Globus pallidus (tissue), 1 donor: ENCODE results near the gene MRPL50.

ENCODE experiments used
- DNase-seq: peaks from one replicate; pipeline ENCODE4 v3.0.0-alpha.2; 2015; ENCODE audit warnings: low spot score

MRPL50 gene

DNA sequence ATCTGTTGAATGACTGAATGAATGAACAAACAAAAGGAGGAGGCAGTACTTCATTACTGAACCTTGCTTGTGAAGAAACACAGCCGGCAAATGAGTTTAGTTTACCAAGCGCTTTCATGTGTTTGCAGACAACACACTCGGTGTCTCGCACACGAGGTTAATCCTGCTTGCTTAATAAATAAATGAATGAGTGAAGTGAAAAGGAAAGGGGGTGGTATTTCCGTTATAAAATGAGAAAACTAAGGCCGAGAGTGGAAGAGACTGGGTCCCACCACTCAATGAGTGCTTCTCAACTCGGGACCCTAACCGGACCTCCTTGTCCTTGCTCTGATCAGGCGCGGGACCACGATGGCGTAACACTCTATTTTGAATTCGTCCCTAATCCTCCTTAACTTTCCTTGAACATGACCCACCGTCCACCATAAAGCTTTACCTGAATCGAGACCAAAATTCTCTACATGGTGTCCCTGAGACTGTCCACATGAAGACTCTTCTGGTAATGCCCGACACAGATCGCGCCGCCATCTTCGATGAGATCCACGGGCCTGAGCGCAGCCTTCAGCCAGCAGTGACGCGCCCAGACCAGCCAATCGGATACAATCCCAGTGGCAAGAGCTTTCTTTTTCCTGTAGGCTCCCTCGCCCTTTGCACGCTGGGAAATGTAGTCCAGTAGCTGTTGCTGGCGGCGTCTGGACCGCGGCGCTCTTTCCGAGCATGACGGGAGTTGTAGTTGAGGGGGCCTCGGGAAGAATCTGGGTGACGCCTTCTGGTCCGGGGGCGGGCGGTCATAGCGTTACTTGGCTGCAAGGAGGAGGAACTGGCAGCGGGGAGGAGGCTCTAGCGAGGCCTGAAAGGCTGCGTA, at the start of gene MRPL50, which contains the start of gene ZNF189:
Gene MRPL50 (minus strand): TSS at position 551 of the 862 bp plus-strand sequence. CDS start 26 bp downstream, at position 525.
Gene ZNF189 (plus strand): TSS at position 784 of the 862 bp plus-strand sequence. CDS start 306 bp downstream, outside the sequence.
- DNase-seq, result peak; percentile 100

DNA sequence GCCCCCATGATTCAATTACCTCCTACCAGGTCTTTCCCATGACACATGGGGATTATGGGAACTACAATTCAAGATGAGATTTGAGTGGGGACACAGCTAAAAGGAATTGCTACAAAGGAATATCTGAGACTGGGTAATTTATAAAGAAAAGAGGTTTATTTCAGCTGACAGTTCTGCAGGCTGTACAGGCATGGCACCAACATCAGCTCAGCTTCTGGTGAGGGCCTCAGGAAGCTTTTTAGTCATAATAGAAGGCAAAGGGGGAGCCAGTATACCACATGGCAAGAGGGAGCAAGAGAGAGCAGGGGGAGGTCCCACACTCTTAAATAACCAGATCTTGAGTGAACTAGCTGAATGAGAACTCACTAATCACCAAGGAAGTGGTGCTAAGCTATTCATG, 48.3 kb upstream of the MRPL50 start:
- DNase-seq, result no peak

DNA sequence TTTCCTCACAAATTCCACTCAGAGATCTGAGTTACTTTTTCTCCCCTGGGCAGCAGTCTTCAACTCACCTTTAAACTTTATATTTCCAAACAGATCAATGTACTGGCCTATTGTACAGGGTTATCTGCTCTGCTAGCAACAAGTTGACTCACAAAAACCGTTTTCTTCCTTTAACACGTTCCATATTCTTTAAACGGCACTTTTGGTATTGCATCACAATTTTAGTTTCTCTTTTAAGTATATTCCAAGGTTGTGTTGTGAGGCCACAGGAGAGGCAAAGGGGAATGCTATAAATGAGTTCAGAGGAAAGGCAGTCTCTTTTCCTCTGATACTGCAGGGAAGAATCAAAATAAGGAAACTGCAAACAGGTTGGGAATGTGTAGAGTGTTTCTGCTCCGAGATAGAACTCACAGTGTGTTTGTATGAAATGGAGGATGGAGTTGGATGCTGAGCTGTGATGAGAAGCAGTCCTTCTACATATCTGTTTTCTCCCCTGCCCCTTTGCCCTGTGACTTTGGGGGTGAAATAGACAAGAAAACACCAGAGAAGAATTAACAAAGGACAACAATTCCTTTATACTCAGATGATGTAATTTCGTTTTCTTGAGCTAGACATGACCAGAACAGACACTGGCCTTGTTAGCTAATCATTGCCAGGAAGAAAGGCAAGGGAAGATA, 47.1 kb upstream of the MRPL50 start:
- peak; percentile 68 for DNase-seq

DNA sequence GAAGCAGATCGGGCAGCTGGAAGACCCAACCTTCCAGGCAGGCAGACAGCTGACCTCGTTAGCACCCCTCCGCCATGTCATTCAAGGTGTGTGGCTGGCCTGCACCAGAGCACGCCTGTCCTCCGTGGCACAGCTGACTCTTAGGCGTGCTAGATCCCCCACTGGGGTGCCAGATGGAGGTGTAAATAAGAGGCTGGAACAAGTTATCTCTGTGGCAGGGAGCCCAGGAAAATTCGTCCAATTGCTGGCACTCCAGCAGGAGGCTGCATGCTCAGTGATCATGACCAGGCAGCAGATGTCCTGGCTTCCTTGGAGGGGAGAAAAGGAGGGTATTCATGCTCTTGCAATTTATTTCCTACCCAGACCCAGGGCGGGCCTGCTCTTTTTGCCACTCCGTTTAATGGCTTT, 45.0 kb upstream of the MRPL50 start:
- peak; percentile 45 for DNase-seq

DNA sequence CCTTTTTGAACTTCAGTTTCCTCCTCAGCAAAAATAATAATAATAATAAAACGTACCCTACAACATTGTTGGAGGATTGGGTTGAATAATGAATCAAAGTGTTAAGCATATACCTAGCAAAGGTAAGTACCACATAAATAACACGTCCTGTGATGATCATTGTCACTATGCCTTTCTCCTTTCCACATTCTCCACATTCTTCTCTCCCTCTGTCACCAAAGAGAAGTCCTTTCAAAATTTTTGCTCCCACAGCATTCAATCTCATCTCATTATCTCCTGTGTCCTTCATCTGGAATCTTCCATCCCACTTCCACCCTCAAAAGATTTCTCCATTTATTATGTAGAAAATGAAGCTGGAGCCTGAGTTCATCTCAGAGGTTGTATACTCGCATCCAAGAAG, 44.3 kb upstream of the MRPL50 start:
- no peak for DNase-seq

DNA sequence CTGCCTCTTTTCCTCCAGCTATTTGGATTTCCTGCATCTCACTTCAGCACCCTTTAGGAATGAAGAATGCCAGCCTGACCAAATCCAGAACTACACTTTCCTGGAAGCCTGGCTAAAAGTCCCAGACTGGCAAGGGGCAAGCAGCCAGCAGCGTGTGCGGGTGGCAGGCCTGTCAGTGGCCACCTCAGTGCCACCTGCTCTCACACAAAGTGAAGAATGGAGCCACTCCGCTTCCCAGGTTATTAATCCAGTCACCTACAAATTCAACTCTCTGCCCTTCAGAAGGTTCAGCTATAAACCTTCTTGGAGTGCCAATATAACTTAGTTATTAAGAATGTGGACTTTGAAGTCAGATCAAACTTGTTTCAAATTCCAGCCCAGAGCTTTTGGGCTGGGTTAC, 43.9 kb upstream of the MRPL50 start:
- no peak for DNase-seq

DNA sequence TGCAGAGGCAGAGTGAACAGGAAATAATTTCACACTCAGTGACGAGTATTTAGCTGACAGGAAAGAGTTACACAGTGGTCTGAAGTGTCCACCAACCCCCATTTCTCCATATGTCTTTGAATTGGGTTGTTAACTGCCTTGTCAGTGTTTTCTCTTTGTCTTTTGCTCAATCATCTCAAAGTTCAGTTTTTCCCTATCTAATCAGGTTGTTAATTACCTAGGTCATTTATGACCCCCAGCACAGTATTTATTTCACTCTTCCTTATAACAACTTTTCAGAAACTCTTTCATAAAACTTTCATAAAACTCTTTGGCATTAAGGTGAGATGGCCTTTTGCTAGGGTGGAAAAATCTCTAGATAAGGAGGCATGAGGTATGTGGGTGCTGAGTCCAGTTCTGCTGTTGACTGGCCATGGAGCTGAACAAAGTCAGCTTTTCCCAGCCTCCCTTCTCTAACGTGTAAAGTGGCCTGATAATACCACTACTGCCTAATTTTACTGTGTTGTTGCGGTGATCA, 42.4 kb upstream of the MRPL50 start:
- no peak for DNase-seq

DNA sequence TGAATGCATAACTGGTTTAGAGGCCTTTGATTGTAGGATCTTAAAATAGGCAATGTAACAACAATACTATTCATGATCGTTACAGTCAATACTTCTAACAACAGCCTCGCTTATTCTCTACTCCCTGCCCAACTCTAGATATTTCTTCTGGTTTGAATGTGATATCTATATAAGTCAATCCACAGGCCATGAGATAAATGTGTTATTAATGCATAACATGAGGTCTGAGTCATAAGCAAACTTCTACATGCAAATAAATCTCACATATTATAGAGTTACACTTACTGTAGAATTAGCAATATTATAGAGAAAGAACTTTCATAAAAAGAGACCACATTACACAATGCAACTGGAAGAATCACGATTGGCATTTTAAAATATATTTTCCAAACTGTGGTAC, 40.1 kb upstream of the MRPL50 start:
- DNase-seq, result no peak

DNA sequence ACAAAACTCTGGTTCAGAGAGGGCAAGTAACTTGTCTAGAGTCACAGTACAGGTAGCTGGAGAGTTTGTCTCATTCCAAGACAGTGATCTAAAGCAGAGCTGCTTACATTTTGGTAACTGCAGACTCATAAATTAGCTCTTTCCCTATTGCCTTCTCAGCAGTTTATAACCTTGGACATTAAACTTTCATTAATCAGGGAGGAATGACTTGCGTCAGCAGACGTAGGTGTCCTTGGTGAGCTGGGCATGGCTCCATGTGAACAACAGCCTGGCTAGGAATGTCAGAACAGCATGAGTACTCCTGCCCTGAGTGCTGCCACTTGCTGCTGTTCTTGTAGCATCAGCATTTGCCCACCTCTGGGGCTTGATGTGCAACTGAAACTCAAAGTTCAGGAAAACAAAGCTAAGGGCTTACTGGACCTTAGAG, 39.4 kb upstream of the MRPL50 start:
- no peak for DNase-seq

DNA sequence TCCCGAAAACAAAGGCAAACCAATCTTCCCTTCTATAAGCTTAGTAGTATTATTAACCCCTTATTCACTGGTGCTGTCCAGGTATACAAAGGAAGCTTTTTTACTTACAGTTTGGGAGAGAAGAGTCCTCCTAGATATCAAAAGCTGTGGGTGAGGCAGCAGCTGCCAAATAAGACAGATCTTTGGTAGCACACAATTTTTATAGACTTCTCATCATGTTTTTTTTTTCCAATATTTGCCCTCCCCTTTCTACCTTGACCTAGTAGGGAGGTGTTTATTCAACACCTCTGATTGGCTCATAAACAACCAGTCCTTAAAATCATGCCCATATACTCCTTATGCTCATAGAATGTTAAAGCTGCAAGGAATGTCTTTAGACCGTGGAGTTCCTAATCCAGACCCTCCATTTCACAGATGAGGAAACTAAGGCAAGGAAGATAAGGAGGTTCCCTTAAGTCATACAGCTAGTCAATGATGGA, 37.2 kb upstream of the MRPL50 start, which contains the start of gene ALDOB:
Gene ALDOB (minus strand): TSS at position 174 of the 479 bp plus-strand sequence. CDS start 4,887 bp downstream, outside the sequence.
- no peak for DNase-seq

DNA sequence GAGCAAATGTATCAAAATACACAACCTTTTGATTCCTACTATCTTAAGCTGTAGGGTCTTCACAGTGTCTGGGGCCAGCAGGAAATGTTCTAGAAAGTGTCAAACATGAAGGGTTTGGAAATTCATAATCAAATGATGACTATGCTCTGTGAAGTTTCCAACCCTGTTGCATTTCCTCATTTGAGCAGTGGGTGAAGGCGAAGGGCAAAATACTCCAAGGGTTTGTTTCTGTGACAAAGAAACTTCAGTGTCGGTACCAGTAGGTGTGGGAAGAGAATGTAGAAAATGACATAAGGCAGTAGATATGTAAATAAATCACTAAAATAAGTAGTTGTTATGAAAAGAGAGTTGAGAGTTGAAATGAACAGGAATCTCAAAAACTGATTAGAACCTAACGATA, 36.6 kb upstream of the MRPL50 start:
- no peak for DNase-seq

DNA sequence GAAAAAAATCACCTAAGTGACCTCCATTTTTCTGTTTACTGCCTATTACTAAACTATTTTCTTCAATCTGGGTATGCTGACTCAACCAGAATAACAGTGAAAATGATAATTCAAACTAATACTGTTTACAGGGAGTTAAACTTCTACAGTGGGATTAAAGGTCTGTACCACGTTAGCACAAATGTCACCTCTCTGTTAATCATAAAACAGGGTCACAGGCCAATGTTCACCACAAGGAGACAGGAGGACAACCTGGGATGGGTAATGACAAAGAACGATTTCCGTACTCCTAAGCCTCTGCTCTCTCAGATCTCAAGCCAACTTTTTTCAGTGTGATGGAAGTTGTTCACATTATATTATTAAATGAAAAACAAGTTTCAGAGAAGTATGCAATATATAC, 34.8 kb upstream of the MRPL50 start:
- DNase-seq, result no peak

DNA sequence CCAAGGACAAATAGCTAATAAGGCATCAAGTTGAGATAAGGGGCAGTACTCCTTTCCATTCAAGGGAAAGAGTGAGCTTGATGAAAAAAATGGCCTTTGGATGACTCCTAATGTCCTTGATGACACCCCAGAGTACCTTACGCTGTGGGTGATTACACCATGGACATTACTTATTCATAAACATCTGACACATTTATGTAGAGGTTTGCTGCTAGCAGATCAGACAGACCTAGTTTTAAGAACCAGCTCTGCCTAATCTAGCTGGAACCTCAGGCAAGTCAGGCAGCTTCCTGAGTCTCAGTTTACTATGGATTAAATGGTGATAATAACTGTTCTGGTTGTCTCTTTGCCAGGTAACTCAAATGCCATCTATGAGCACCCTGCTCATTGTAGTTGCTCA, 34.3 kb upstream of the MRPL50 start:
- no peak for DNase-seq

DNA sequence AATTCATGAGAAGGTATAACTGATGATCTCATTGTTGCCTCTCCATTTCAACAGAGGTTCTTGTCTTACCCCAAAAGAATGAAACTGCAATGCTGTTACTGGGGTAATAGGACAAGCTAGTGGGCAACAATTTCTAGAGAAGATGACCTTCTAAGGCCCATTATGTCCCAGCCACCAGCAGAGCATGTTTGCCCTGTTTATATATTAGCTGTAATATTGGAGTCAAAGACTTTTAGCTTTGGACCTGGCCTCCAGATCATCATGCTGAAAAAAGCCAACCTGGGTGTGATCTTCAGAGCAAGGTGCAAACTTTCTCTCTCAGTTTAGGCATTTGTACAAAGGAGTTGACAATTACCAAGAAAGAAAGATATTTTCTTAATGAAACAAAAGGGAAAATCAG, 33.8 kb upstream of the MRPL50 start:
- no peak for DNase-seq

DNA sequence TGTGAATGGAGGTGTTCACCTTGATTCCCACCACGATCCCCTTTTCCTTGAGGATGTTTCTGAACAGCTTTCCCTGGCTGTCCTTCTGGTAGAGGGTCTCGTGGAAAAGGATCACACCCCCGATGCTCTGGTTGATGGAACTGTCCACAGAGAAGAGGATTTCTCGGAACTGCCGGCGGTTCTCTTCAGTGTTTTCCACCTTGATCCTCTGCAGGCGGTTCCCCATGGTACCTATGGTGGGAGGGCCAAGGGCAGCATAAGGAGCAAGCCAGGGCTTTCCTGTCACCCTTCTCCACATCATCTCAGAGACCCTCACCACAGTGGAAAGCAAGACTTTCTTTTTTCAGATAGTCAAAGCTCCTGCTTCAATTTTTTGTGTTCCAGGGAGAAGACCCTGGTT, 31.3 kb upstream of the MRPL50 start:
- DNase-seq, result no peak

DNA sequence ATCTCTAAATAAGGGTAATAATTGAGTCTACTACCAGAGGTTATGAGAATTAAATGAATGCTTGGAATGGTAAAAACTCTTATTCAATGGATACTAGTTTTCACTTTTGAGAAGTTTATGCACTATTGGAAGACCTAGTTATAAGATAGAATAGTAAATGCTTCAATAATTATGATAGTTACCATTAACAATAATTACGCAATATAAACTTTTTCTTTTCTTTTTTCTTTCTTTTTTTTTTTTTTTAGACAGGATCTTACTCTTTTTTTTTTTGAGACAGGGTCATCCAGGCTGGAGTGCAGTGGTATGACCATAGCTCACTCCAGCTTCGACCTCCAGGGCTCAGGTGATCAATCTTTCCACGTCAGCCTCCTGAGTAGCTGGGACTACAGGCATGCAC, 30.5 kb upstream of the MRPL50 start:
- DNase-seq, result no peak

DNA sequence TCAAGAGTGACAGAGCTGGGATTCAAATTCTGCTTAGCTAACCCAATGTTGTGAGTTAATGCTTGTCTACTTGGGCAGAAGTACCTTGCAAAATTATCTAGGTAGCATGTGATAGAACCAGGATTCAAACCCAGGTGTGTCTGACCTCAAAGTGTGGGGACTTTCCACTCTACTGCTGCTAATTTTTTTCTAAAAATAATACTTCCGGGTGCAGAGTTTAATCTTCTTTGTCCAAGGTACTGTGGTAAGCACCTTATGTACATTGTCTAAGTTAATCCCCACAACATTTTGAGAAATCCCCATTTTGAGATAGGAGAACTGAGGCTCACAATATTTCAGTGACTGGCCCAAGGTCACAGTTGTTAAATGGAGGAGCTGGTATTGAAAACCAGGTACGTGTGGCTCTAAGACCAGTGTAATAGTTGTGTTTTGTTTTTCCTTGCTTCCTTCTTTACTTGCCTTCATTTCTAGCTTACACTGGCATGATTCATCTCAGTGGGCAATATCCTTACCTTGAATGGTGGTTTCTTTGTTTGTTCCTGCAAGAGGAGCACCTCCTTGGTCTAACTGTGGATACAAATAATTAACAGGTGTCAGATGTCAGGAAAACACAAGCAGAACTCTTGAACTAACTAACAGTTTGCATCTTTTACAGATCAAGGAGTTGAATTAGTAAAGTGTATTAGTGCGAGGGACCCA, 29.7 kb upstream of the MRPL50 start:
- no peak for DNase-seq

DNA sequence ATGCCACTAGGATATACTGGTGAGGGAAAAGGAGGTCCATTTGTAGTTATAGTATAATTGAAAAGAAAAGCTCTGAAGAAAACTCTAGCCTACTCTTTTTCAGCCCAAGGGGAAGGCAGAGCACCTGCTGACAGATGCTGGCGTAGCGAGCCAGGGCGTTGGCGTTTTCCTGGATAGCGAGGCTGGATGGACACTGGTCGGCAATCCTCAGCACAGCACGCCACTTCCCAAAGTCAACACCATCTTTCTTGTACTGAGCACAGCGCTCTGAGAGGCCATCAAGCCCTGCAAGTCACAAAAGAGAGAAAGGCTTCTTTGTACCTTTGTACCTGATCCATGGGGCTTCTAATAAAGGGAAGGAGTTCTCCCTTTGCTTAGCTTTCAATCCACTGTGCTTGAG, 28.9 kb upstream of the MRPL50 start:
- no peak for DNase-seq

DNA sequence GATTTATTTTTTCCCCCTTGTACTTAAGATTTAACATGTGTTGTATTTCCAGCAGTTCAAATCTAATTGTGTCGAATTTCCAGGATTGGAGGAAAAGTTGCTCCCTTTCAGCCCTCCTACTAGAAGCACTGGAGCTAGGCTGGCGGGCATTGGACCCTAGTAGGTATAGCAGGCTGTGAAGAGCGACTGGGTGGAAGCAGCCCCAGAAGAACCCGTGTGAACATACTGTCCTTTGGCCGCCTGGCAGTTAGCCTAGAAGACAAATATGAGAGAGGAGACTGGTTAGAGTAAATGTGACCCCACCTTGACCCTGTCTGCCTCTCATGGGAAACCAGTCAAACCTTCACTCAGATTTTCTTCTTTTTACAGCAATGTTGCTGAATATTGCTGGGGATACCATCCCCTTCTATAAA, 23.2 kb upstream of the MRPL50 start:
- DNase-seq, result no peak

DNA sequence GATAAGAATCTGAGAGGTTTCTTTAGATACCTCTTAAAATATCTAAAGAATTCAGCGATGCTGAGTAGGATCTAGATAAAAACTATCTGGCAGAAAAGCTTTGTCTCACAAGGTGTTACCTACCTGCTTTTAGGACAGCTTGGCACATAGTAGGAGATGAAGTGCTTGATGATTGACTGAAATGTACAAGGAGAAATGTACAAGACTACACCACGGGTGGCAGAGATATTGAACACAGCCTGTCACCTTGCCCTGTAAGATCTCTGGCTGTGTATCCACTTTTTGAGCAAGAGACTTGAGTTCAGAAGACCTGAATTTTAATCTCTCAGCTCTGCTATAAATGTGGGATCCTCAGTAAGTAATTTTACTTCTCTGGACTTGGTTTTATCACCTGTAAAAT, 21.4 kb upstream of the MRPL50 start:
- no peak for DNase-seq

DNA sequence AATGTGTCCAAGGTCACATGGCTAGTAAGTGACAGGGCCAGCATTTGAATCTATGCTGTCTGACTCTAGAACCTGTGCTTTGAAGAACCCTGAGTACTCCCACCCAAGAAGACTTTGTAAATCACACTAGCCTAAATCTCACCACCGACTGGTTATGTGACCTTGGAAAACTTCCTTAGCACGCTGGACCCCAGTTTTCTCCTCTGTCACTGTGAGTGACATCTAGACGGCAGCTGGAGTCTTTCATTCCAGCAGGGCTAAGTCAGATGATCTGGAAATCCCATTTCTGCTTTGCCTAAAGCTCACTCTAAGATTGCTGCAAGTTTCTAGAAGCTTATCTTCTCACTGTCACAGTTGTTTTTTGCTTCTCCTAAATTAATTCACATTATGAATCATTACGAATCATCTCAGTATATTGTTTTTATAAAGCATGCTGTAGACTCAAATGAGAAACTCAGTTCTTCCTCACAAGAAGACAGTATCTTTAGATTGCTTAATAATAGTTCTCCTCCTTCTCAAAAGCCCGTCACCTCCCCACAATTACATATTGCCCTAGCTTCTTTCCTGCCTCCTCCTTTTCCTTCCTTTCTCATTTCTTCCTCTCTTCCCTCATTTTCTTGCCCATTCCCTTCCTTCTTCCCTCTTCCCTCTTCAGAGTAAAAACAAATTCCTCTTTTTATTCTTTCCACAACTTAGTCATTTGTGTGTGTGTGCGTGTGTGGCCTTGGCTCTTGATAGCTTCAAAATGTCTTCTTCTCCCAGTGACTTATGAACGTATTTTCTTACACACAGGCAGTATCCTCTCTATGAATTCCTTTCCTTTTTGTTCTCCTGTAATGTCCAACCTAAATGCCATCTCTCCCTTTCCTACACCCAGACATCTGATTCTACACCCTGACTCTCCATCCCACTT, 20.4 kb upstream of the MRPL50 start:
- DNase-seq, result no peak
